ENCODE results near the gene ZNHIT3.

DNA sequence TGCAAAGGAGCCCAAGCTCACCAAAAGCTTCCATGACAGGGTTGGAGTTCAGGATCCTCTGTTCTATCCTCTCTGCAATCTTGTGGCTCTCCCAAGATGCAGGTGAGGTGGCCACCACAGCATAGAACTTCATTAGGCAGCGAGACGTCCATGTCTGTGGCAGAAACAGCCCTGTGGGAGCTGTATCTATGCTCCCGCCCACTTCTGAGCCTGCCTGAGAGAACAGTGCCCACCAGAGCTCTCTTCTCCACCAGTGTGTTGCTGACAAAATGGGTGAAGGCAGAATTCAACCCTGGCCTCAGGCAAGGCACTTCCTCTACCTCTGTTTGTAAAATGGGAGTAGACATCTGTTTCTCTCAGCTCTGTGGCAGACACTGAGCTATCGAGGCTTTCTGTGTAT lies 29.4 kb downstream of the ZNHIT3 start:
- TF ChIP-seq CTCF (IDR thresholded peaks at IDR 0.05) = no peak
- no peak for TF ChIP-seq POLR2A (IDR thresholded peaks at IDR 0.05)
- TF ChIP-seq POLR2AphosphoS5 (IDR thresholded peaks at IDR 0.05) = no peak
